ENCODE data around the gene CYP19A1.

DNA sequence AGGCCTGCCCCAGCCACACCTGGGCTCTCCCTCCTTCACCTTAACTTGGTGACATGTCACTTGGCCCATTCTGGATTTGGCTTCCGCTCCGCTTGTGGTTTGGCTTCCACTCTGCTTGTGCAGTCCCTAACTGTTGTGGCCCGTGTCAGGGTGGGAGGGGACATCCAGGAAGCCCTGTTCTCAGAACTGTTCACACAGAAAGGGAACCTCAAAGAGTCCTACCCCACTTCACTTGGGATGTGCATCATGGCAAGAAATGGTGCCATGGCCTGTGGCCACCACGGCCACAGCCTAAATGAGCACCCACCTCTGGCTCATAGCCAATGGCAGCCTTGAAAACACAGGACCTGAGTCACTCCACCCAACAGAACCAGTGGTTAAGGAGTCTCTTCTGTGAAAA, 63.4 kb downstream of the CYP19A1 start:
- TF ChIP-seq TAF1 (IDR thresholded peaks at IDR 0.05; ENCODE audit: low read depth): no peak
- TF ChIP-seq, protein P1, sequence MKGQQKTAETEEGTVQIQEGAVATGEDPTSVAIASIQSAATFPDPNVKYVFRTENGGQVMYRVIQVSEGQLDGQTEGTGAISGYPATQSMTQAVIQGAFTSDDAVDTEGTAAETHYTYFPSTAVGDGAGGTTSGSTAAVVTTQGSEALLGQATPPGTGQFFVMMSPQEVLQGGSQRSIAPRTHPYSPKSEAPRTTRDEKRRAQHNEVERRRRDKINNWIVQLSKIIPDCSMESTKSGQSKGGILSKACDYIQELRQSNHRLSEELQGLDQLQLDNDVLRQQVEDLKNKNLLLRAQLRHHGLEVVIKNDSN (IDR thresholded peaks at IDR 0.05): no peak
- TF ChIP-seq EP300 (IDR thresholded peaks at IDR 0.05; ENCODE audit: borderline replicate concordance): no peak
- no peak for TF ChIP-seq CREB1 (IDR thresholded peaks at IDR 0.05; ENCODE audit: low read depth)
- no peak for TF ChIP-seq TCF12 (IDR thresholded peaks at IDR 0.05; ENCODE audit: low read depth)
- TF ChIP-seq FOXM1 (IDR thresholded peaks at IDR 0.05; ENCODE audit: borderline replicate concordance, low read depth): no peak
